DOHH2 (cell line): Measurements from ENCODE around the gene AQP12A.

Source experiments
- H3F3A ChIP-seq: fragments of 200-600 bp; sonication (generic), shearing (Covaris generic); 2 replicates; pipeline ENCODE4 v1.6.0; 2016; ENCODE audit warnings: antibody characterized with exemption, mild to moderate bottlenecking; ENCODE audit not compliant: control insufficient read depth, insufficient read depth
- H3K27ac ChIP-seq: fragments of 200-600 bp; sonication (generic); 2 replicates; pipeline ENCODE4 v1.5.1; 2014; ENCODE audit warnings: low read depth, mild to moderate bottlenecking, low read length, moderate library complexity
- H3K27me3 ChIP-seq: fragments of 200-600 bp; sonication (generic); 2 replicates; pipeline ENCODE4 v1.6.1; 2014; ENCODE audit warnings: mild to moderate bottlenecking, low read length, mixed read lengths; ENCODE audit not compliant: control insufficient read depth
- H3K36me3 ChIP-seq: fragments of 200-600 bp; sonication (generic); 2 replicates; pipeline ENCODE4 v1.6.1; 2014; ENCODE audit warnings: mild to moderate bottlenecking, low read length, moderate library complexity, mixed read lengths; ENCODE audit not compliant: control insufficient read depth
- H3K4me1 ChIP-seq: fragments of 200-600 bp; sonication (generic); 2 replicates; pipeline ENCODE4 v1.6.1; 2014; ENCODE audit warnings: mild to moderate bottlenecking, low read length, mixed read lengths; ENCODE audit not compliant: control insufficient read depth
- H3K4me2 ChIP-seq: fragments of 200-600 bp; sonication (generic); 2 replicates; pipeline ENCODE4 v1.6.0; 2014; ENCODE audit warnings: mild to moderate bottlenecking, low read length, moderate library complexity
- H3K4me3 ChIP-seq: fragments of 200-600 bp; sonication (generic); 2 replicates; pipeline ENCODE4 v1.5.1; 2014; ENCODE audit warnings: mild to moderate bottlenecking, low read length, mixed read lengths
- H3K79me2 ChIP-seq: fragments of 200-600 bp; sonication (generic); 2 replicates; pipeline ENCODE4 v1.6.1; 2014; ENCODE audit warnings: mild to moderate bottlenecking, low read length, mixed read lengths; ENCODE audit not compliant: control insufficient read depth
- H3K9me2 ChIP-seq: fragments of 200-600 bp; sonication (generic); replicated peaks from 2 replicates; pipeline ENCODE4 v1.6.1; 2014; ENCODE audit warnings: mild to moderate bottlenecking, low read length, mixed read lengths; ENCODE audit not compliant: control insufficient read depth
- H3K9me3 ChIP-seq: fragments of 200-600 bp; sonication (generic); 2 replicates; pipeline ENCODE4 v1.6.1; 2014; ENCODE audit warnings: antibody characterized with exemption, low read length, mixed read lengths; ENCODE audit not compliant: control insufficient read depth, insufficient read depth
- H4K20me1 ChIP-seq: fragments of 200-600 bp; sonication (generic); 2 replicates; pipeline ENCODE4 v1.6.0; 2014; ENCODE audit warnings: low read depth, mild to moderate bottlenecking, antibody characterized with exemption, low read length, moderate library complexity; ENCODE audit not compliant: control insufficient read depth, insufficient read depth
- EZH2phosphoT487 ChIP-seq: fragments of 200-600 bp; sonication (generic); IDR thresholded peaks from 2 replicates; pipeline ENCODE4 v1.6.1; 2017; ENCODE audit warnings: borderline replicate concordance, mild to moderate bottlenecking, antibody characterized with exemption, low read length, moderate library complexity, mixed read lengths
- TF ChIP-seq, protein P1 (sequence below): fragments of 200-600 bp; sonication (generic); IDR thresholded peaks from one replicate; pipeline ENCODE4 v1.5.1; 2014; ENCODE audit warnings: antibody characterized with exemption, mild to moderate bottlenecking, low read depth, low read length; ENCODE audit not compliant: poor library complexity, severe bottlenecking

The AQP12A gene

DNA sequence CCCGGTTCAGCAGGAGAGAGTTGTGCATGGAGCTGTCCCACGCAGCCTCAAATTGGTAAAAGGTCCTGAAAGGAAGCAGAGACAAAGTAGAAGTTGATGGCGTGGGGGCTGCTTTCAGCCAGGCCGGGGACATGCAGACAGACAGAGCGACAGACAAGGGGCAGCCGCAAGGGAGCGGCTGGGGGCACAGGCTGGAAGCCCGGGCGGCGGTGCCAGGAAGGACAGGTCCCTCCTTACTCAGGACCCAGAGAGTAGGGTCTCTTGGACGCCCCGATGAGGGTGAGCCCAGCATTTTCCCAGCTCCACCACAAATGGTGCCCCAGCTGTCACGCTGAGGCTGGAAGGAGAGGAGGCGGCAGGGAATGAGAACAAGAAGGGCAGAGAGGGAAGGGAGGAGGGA, 35.2 kb downstream of the AQP12A start:
- Histone ChIP-seq H3K36me3 (no peaks in the 10 kb centered on the region), H3K79me2 (no peaks in the 10 kb centered on the region), H3K4me1 (no peaks in the 10 kb centered on the region), H3F3A (no peaks in the 10 kb centered on the region), H3K27ac (no peak overlapping the region), H3K27me3 (no peaks in the 10 kb centered on the region), H3K4me2 (no peak overlapping the region), H4K20me1 (no peaks in the 10 kb centered on the region), H3K4me3 (no peak overlapping the region), H3K9me3 (no peaks in the 10 kb centered on the region), H3K9me2 (no peaks in the 10 kb centered on the region)
- TF ChIP-seq, protein P1, sequence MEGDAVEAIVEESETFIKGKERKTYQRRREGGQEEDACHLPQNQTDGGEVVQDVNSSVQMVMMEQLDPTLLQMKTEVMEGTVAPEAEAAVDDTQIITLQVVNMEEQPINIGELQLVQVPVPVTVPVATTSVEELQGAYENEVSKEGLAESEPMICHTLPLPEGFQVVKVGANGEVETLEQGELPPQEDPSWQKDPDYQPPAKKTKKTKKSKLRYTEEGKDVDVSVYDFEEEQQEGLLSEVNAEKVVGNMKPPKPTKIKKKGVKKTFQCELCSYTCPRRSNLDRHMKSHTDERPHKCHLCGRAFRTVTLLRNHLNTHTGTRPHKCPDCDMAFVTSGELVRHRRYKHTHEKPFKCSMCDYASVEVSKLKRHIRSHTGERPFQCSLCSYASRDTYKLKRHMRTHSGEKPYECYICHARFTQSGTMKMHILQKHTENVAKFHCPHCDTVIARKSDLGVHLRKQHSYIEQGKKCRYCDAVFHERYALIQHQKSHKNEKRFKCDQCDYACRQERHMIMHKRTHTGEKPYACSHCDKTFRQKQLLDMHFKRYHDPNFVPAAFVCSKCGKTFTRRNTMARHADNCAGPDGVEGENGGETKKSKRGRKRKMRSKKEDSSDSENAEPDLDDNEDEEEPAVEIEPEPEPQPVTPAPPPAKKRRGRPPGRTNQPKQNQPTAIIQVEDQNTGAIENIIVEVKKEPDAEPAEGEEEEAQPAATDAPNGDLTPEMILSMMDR: no peak
- no peak for TF ChIP-seq EZH2phosphoT487

DNA sequence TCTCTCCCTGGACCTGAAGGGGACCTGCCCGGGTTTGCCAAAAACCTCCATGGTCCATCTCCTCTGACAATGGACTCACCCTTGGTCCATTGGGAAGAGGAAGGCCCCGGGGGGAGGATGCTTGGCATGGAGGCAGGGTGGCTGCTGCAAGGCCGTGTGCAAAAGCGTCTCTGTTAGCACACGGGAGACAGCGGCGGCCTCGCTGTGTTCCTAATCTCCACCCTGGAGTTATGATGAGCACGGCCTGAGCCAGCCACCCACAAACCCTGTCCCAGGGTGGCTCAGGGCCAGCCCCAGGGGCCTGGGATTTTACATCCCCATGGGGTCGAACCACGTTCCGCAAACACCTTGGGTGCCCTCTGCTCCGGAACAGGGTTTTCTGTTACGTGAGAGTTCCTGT, 35.8 kb downstream of the AQP12A start:
- Histone ChIP-seq H3K27me3 (no peaks in the 10 kb centered on the region), H3K9me2 (no peaks in the 10 kb centered on the region), H3K36me3 (no peaks in the 10 kb centered on the region), H3K4me3 (no peak overlapping the region), H3F3A (no peaks in the 10 kb centered on the region), H3K79me2 (no peaks in the 10 kb centered on the region), H3K4me1 (no peaks in the 10 kb centered on the region), H3K9me3 (no peaks in the 10 kb centered on the region), H3K27ac (no peak overlapping the region), H4K20me1 (no peaks in the 10 kb centered on the region), H3K4me2 (no peak overlapping the region)
- TF ChIP-seq EZH2phosphoT487: no peak
- TF ChIP-seq, protein P1: no peak

DNA sequence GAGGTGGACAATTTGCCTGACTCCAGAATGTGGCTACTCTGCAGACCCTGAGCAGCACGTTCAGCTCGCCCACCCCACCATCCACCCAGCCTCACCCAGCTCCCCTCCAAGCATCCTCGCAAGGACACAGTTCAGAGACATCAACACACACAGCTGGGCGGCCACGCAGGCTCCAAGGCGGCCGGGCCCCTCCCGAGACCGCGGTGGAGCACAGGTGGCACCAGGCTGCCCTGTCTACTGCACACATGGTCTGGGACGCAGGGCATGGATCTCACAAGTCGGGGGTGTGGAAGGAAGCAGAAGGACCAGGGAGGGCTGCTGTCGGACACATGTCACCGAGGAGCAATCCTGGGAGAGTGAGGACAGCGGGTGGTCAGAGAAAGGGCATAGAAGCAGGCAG, 36.2 kb downstream of the AQP12A start:
- Histone ChIP-seq H3K27me3 (no peaks in the 10 kb centered on the region), H3K27ac (no peak overlapping the region), H3K79me2 (no peaks in the 10 kb centered on the region), H3K4me1 (no peaks in the 10 kb centered on the region), H3K9me2 (no peaks in the 10 kb centered on the region), H3K4me3 (no peak overlapping the region), H3F3A (no peaks in the 10 kb centered on the region), H4K20me1 (no peaks in the 10 kb centered on the region), H3K4me2 (no peak overlapping the region), H3K36me3 (no peaks in the 10 kb centered on the region), H3K9me3 (no peaks in the 10 kb centered on the region)
- no peak for TF ChIP-seq EZH2phosphoT487
- TF ChIP-seq, protein P1: no peak

DNA sequence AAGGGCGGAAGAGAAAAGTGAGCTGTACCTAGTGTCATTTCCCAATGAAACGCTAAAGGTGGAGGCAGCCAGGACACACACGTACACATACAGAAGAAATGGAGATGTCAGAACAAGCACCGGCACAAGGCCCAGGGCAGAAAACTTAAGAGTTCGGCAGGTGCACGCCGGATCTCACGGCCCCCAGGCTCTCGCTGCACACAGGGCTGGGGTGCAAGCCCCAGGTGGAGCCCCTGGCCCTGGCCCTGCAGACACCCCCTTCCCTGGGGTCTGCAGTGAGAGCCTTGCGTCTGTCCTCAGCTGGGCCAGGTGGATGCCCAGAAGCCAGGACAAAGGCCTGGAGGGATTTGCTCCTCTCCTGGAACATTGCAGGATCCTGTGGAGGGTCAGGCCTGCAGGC, 36.7 kb downstream of the AQP12A start:
- TF ChIP-seq EZH2phosphoT487: no peak
- TF ChIP-seq, protein P1: no peak
- H3F3A ChIP-seq: no peaks in the 10 kb centered on the region
- H3K79me2 ChIP-seq: no peaks in the 10 kb centered on the region
- no peaks in the 10 kb centered on the region for H3K27me3 ChIP-seq
- H3K9me2 ChIP-seq: no peaks in the 10 kb centered on the region
- no peaks in the 10 kb centered on the region for H3K9me3 ChIP-seq
- no peak overlapping the region for H3K4me3 ChIP-seq
- no peaks in the 10 kb centered on the region for H4K20me1 ChIP-seq
- no peaks in the 10 kb centered on the region for H3K36me3 ChIP-seq
- H3K4me2 ChIP-seq: no peak overlapping the region
- H3K4me1 ChIP-seq: no peaks in the 10 kb centered on the region
- H3K27ac ChIP-seq: no peak overlapping the region
